Measurements from ENCODE around the gene EVA1B. TPM values are rescaled to one million over a fixed set of nuclear protein-coding genes. Genes with fewer than 3 reads are reported as not detected.

Gene EVA1B
- total RNA-seq, 1 donor from 2014 or later, result 3.1 TPM

- Histone ChIP-seq H3K36me3 (peaks cover 3% of the 10 kb centered on the region), H3K4me2 (no peak overlapping the region), H3K9ac (no peak overlapping the region), H3K27me3 (no peaks in the 10 kb centered on the region), H3K27ac (no peak overlapping the region), H3K4me3 (no peak overlapping the region), H2AFZ (replicated peaks) (no peak overlapping the region), H3K4me1 (peaks cover 6% of the 10 kb centered on the region), H3F3A (ENCODE audit: low read depth) (peaks cover 13% of the 10 kb centered on the region), H3K9me3 (ENCODE audit: low read depth) (no peaks in the 10 kb centered on the region), H4K20me1 (ENCODE audit: low read depth) (no peaks in the 10 kb centered on the region), H3K79me2 (ENCODE audit: low read depth) (peaks cover 21% of the 10 kb centered on the region)
- Mint-ChIP-seq H3K27me3 (ENCODE audit: insufficient read depth, low read depth) (no peaks in the 10 kb centered on the region), H3K4me1 (peaks cover 25% of the 10 kb centered on the region), H3K4me3 (no peak overlapping the region), H3K9me3 (no peaks in the 10 kb centered on the region), H3K27ac (peak overlapping the region; percentile 94), H3K36me3 (peaks cover 5% of the 10 kb centered on the region)
- TF ChIP-seq CTCF (IDR thresholded peaks at IDR 0.05) (no peak), EZH2 (IDR thresholded peaks at IDR 0.05) (no peak), EZH2phosphoT487 (IDR thresholded peaks at IDR 0.05) (no peak)
- no peak for DNase-seq (ENCODE audit: low spot score)
Measured at GRCh38 chr1:36365381-36365780, 41.9 kb upstream of the EVA1B start.

GRCh38 chr1:36359911-36360550 is 36.6 kb upstream of the EVA1B start:
- H3K4me3 ChIP-seq, result no peak overlapping the region
- peaks cover under 1% of the 10 kb centered on the region for H3K79me2 ChIP-seq (ENCODE audit: low read depth)
- H3K9ac ChIP-seq, result no peak overlapping the region
- no peak overlapping the region for H3K4me2 ChIP-seq
- no peaks in the 10 kb centered on the region for H3K4me1 Mint-ChIP-seq
- DNase-seq (ENCODE audit: low spot score), result no peak
- H3K9me3 Mint-ChIP-seq, result no peaks in the 10 kb centered on the region
- no peaks in the 10 kb centered on the region for H3K9me3 ChIP-seq (ENCODE audit: low read depth)
- no peaks in the 10 kb centered on the region for H4K20me1 ChIP-seq (ENCODE audit: low read depth)
- peaks cover 5% of the 10 kb centered on the region for H3K27me3 Mint-ChIP-seq (ENCODE audit: insufficient read depth, low read depth)
- H3K4me3 Mint-ChIP-seq, result no peak overlapping the region
- H3K36me3 Mint-ChIP-seq, result peaks cover 10% of the 10 kb centered on the region
- H3K4me1 ChIP-seq, result no peaks in the 10 kb centered on the region
- TF ChIP-seq EZH2 (IDR thresholded peaks at IDR 0.05) (no peak), EZH2phosphoT487 (IDR thresholded peaks at IDR 0.05) (no peak), CTCF (IDR thresholded peaks at IDR 0.05) (no peak)
- no peaks in the 10 kb centered on the region for H3K27me3 ChIP-seq
- peak overlapping the region; percentile 63 for H3K27ac Mint-ChIP-seq
- no peaks in the 10 kb centered on the region for H3F3A ChIP-seq (ENCODE audit: low read depth)
- no peak overlapping the region for H3K27ac ChIP-seq
- no peak overlapping the region for H2AFZ ChIP-seq (replicated peaks)
- H3K36me3 ChIP-seq, result peaks cover 3% of the 10 kb centered on the region

- TF ChIP-seq EZH2 (IDR thresholded peaks at IDR 0.05) (no peak), CTCF (IDR thresholded peaks at IDR 0.05) (no peak), EZH2phosphoT487 (IDR thresholded peaks at IDR 0.05) (no peak)
- no peaks in the 10 kb centered on the region for H3F3A ChIP-seq (ENCODE audit: low read depth)
- H4K20me1 ChIP-seq (ENCODE audit: low read depth), result no peaks in the 10 kb centered on the region
- no peaks in the 10 kb centered on the region for H3K4me1 Mint-ChIP-seq
- peaks cover 5% of the 10 kb centered on the region for H3K27me3 Mint-ChIP-seq (ENCODE audit: insufficient read depth, low read depth)
- no peak overlapping the region for H3K4me3 ChIP-seq
- H3K9me3 Mint-ChIP-seq, result no peaks in the 10 kb centered on the region
- no peaks in the 10 kb centered on the region for H3K9me3 ChIP-seq (ENCODE audit: low read depth)
- H3K9ac ChIP-seq, result no peak overlapping the region
- H3K36me3 ChIP-seq, result peaks cover 3% of the 10 kb centered on the region
- no peak overlapping the region for H2AFZ ChIP-seq (replicated peaks)
- no peaks in the 10 kb centered on the region for H3K27me3 ChIP-seq
- no peak overlapping the region for H3K4me3 Mint-ChIP-seq
- H3K79me2 ChIP-seq (ENCODE audit: low read depth), result no peaks in the 10 kb centered on the region
- H3K36me3 Mint-ChIP-seq, result peaks cover 10% of the 10 kb centered on the region
- H3K4me2 ChIP-seq, result no peak overlapping the region
- peak overlapping the region; percentile 63 for H3K27ac Mint-ChIP-seq
- DNase-seq (ENCODE audit: low spot score), result no peak
- no peaks in the 10 kb centered on the region for H3K4me1 ChIP-seq
- H3K27ac ChIP-seq, result no peak overlapping the region
Measured at GRCh38 chr1:36359383-36359782, 35.9 kb upstream of the EVA1B start.
